ENCODE data around the gene ANKRD28.
"Not testable (repeated sequence)": the region's sequence is repeated elsewhere in the genome, so short reads cannot be mapped to it uniquely, and the experiment has no call there.

ANKRD28 gene

GRCh38 chr3:15801298-15801697, 3.5 kb upstream of the ANKRD28 start:
- FAIRE-seq, result no peak

- no peak for FAIRE-seq
These were observed 3.0 kb upstream of the ANKRD28 start for GRCh38 chr3:15800780-15801179.

- FAIRE-seq, result no peak
These were observed 2.5 kb upstream of the ANKRD28 start for GRCh38 chr3:15800327-15800726.

GRCh38 chr3:15798533-15799245, 910 bp upstream of the ANKRD28 start:
- no peak for FAIRE-seq

GRCh38 chr3:15796771-15797641, 773 bp downstream of the ANKRD28 start:
- no peak for FAIRE-seq

GRCh38 chr3:15796331-15796730, 1.4 kb downstream of the ANKRD28 start:
- peak; percentile 33 for FAIRE-seq

- no peak for FAIRE-seq
These were observed 2.0 kb downstream of the ANKRD28 start for GRCh38 chr3:15795651-15796308.

GRCh38 chr3:15794842-15795650, 2.7 kb downstream of the ANKRD28 start:
- no peak for FAIRE-seq

GRCh38 chr3:15794303-15794771, 3.4 kb downstream of the ANKRD28 start:
- no peak for FAIRE-seq

- no peak for FAIRE-seq
These were observed 6.3 kb downstream of the ANKRD28 start for GRCh38 chr3:15791525-15791924.

- FAIRE-seq, result no peak
These were observed 9.8 kb downstream of the ANKRD28 start for GRCh38 chr3:15787941-15788340.

- FAIRE-seq, result no peak
These were observed 10.3 kb downstream of the ANKRD28 start for GRCh38 chr3:15787526-15787925.

- no peak for FAIRE-seq
These were observed 14.3 kb downstream of the ANKRD28 start for GRCh38 chr3:15783361-15783969.

GRCh38 chr3:15782429-15782828, 15.3 kb downstream of the ANKRD28 start:
- no peak for FAIRE-seq

GRCh38 chr3:15781637-15782402, 16.0 kb downstream of the ANKRD28 start:
- FAIRE-seq, result no peak

GRCh38 chr3:15781131-15781530, 16.6 kb downstream of the ANKRD28 start:
- FAIRE-seq, result no peak

- no peak for FAIRE-seq
These were observed 18.7 kb downstream of the ANKRD28 start for GRCh38 chr3:15779111-15779510.

GRCh38 chr3:15778332-15778858, 19.4 kb downstream of the ANKRD28 start:
- no peak for FAIRE-seq

- FAIRE-seq, result not testable (repeated sequence)
These were observed 22.7 kb downstream of the ANKRD28 start for GRCh38 chr3:15774931-15775560.

GRCh38 chr3:15771444-15771843, 26.3 kb downstream of the ANKRD28 start:
- no peak for FAIRE-seq

Measured in colon (tissue), 2 donors.